Measurements from ENCODE around the gene DSEL. TPM values are rescaled to one million over a fixed set of nuclear protein-coding genes. Genes with fewer than 3 reads are reported as not detected.

Gene DSEL
- total RNA-seq, 1 experiment from 2014 or later = 0.05 TPM

- no peak for TF ChIP-seq CTCF (IDR thresholded peaks at IDR 0.05 in 2 of 3, conservative IDR thresholded peaks at IDR 0.05 in 1 of 3; ENCODE audit: borderline replicate concordance in 1 of 3, insufficient read depth in 1 of 3, low read depth in 2 of 3, low read length in 2 of 3)
- no peak for TF ChIP-seq JUND (IDR thresholded peaks at IDR 0.05)
- no peak for TF ChIP-seq ZNF274 (IDR thresholded peaks at IDR 0.05; ENCODE audit: low read depth, low read length)
- no peak for TF ChIP-seq YY1 (IDR thresholded peaks at IDR 0.05; ENCODE audit: extremely low read depth, insufficient replicate concordance, low read depth, low read length)
- TF ChIP-seq MAX (IDR thresholded peaks at IDR 0.05) = no peak
- TF ChIP-seq FOSL1 (IDR thresholded peaks at IDR 0.05; ENCODE audit: low read depth) = no peak
- no peak for TF ChIP-seq ELF1 (IDR thresholded peaks at IDR 0.05; ENCODE audit: borderline replicate concordance, low read depth)
Observed at GRCh38 chr18:67509741-67510391, 6.7 kb downstream of the DSEL start (continued).

- Histone ChIP-seq H3K4me2 (ENCODE audit: low read length) (no peak overlapping the region), H3K9ac (ENCODE audit: low read length) (no peak overlapping the region), H2AFZ (ENCODE audit: low read depth, low read length, poor library complexity, severe bottlenecking) (no peak overlapping the region), H4K20me1 (ENCODE audit: insufficient read depth) (no peaks in the 10 kb centered on the region), H3K9me2 (ENCODE audit: insufficient read depth) (no peaks in the 10 kb centered on the region), H3K4me1 (ENCODE audit: control insufficient read depth in 1 of 2, insufficient read depth in 2 of 2, low read length in 2 of 2) (no peaks in the 10 kb centered on the region), H3K79me2 (ENCODE audit: insufficient read depth, low read length) (no peaks in the 10 kb centered on the region), H3K9me3 (ENCODE audit: control insufficient read depth in 1 of 2, insufficient read depth in 1 of 2, low read depth in 1 of 2, low read length in 2 of 2) (peaks cover 9 to 37% of the 10 kb centered on the region in 2 experiments; a peak in 2 of 4 replicates), H3K27me3 (ENCODE audit: insufficient read depth, low read length) (no peaks in the 10 kb centered on the region), H3K4me3 (replicated peaks in 1 of 2; ENCODE audit: low read depth in 1 of 2, low read length in 2 of 2) (no peak overlapping the region), H3K27ac (ENCODE audit: low read depth, low read length) (no peak overlapping the region), H3K36me3 (ENCODE audit: control insufficient read depth in 1 of 2, insufficient read depth in 2 of 2, low read length in 2 of 2) (no peaks in the 10 kb centered on the region)
- no TSS peak for BruUV-seq (replicated peaks)
- ChIA-PET CTCF (no interaction called here), POLR2A (no interaction called here), RAD21 (ENCODE audit: low non-redundant PET in 1 of 2, low total read pairs in 2 of 2, uncharacterized antibody in 2 of 2, unreplicated experiment in 2 of 2) (no interaction called here)
- no peak for DNase-seq (ENCODE audit: low read depth, low spot score)
- intact Hi-C loops (cut with micrococcal nuclease) = no loop called here
- no peak for TF ChIP-seq POLR2AphosphoS5 (IDR thresholded peaks at IDR 0.05; ENCODE audit: low read depth, low read length)
- no peak for TF ChIP-seq ZBTB33 (IDR thresholded peaks at IDR 0.05; ENCODE audit: extremely low read depth, insufficient replicate concordance, low read length)
- no peak for TF ChIP-seq EZH2phosphoT487 (IDR thresholded peaks at IDR 0.05; ENCODE audit: borderline replicate concordance)
- no peak for ATAC-seq
Observed at GRCh38 chr18:67508146-67508545, 8.4 kb downstream of the DSEL start.
